Tibial nerve (tissue), 4 donors: ENCODE measurements around the gene SHISA8. TPM values are rescaled to one million over a fixed set of nuclear protein-coding genes. Genes with fewer than 3 reads are reported as not detected.

Experiments
- DNase-seq, 2 donors: peaks; one replicate each; pipeline ENCODE4 v3.0.0-alpha.2; 2019; ENCODE audit warnings: low spot score in 2 of 2
- H3K27ac ChIP-seq, 4 donors: fragments of 200-600 bp; sonication (generic) in 3 of 4; one replicate each; pipeline ENCODE4 v1.5.1; 2017 to 2019; ENCODE audit warnings: mild to moderate bottlenecking in 1 of 4
- H3K27me3 ChIP-seq, 2 donors: fragments of 200-600 bp; sonication (generic) in 1 of 2; one replicate each; pipeline versions ENCODE4 v1.5.1 to v1.6.0; 2017 to 2019
- H3K36me3 ChIP-seq, 3 donors: fragments of 200-600 bp; sonication (generic); one replicate each; pipeline ENCODE4 v1.5.1; 2018 to 2019
- H3K4me1 ChIP-seq, 4 donors: fragments of 200-600 bp; sonication (generic) in 3 of 4; one replicate each; pipeline ENCODE4 v1.5.1; 2017 to 2019
- H3K4me3 ChIP-seq, 4 donors: fragments of 200-600 bp; sonication (generic) in 3 of 4; one replicate each; pipeline ENCODE4 v1.5.1; 2017 to 2019; ENCODE audit warnings: mild to moderate bottlenecking in 1 of 4, moderate library complexity in 1 of 4
- H3K9me3 ChIP-seq, 4 donors: fragments of 200-600 bp; sonication (generic) in 3 of 4; one replicate each; pipeline ENCODE4 v1.5.1; 2017 to 2019
- CTCF ChIP-seq, 5 experiments: fragments of 200-600 bp in 3 of 5; fragments of 450-650 bp in 2 of 5; sonication (generic) in 3 of 5; IDR thresholded peaks; one replicate each; pipeline ENCODE4 v1.5.1; 2016 to 2019; ENCODE audit warnings: antibody characterized with exemption in 5 of 5, mild to moderate bottlenecking in 3 of 5, moderate library complexity in 2 of 5
- EP300 ChIP-seq, 2 donors: sonication (generic); formaldehyde crosslinking; IDR thresholded peaks; one replicate each; pipeline ENCODE4 v1.6.1; 2017; ENCODE audit warnings: antibody characterized with exemption in 2 of 2, mild to moderate bottlenecking in 1 of 2
- POLR2A ChIP-seq, 2 donors: fragments of 450-650 bp; IDR thresholded peaks; one replicate each; pipeline ENCODE4 v1.6.1; 2017; ENCODE audit warnings: antibody characterized with exemption in 2 of 2, mild to moderate bottlenecking in 2 of 2, moderate library complexity in 2 of 2
- whole genome bisulfite sequencing, 2 donors: methylation state at CpG; one replicate each; pipeline ENCODE4 v1.1.5; 2018; 5-methylcytosine and 5-hydroxymethylcytosine counted together
- total RNA-seq, 4 donors: library from RNA; depleted of rRNA; stranded (reverse); fragments of >200 nt; gene quantifications; one replicate each; pipeline ENCODE4 v1.1.0, GENCODE V29; 2016

SHISA8 gene
- total RNA-seq, 4 donors from 2014 or later = 3.3 TPM; not detected in 3

GRCh38 chr22:41939981-41940831, 25.3 kb upstream of the SHISA8 start:
- Histone ChIP-seq H3K27ac (peak overlapping the region; percentile 43 to 84 (median 78)), H3K4me1 (peaks cover 0 to 28% (median 11%) of the 10 kb centered on the region in 4 donors), H3K27me3 (no peaks in the 10 kb centered on the region), H3K36me3 (no peaks in the 10 kb centered on the region), H3K4me3 (peak overlapping the region in 1 of 4 donors; percentile 26), H3K9me3 (no peaks in the 10 kb centered on the region)
- 73 to 82% methylated on average over 13 of the region's 13 CpGs for WGBS, 2 donors
- TF ChIP-seq POLR2A (IDR thresholded peaks at IDR 0.05) (no peak), EP300 (IDR thresholded peaks at IDR 0.05) (peak in 1 of 2 donors; percentile 6), CTCF (IDR thresholded peaks at IDR 0.05) (no peak)
- no peak for DNase-seq

- no peak overlapping the region for H3K4me3 ChIP-seq
- H3K4me1 ChIP-seq = peaks cover 0 to 28% (median 11%) of the 10 kb centered on the region in 4 donors
- no peak for TF ChIP-seq CTCF (IDR thresholded peaks at IDR 0.05)
- no peak for TF ChIP-seq POLR2A (IDR thresholded peaks at IDR 0.05)
- TF ChIP-seq EP300 (IDR thresholded peaks at IDR 0.05) = no peak
- H3K27ac ChIP-seq = peak overlapping the region in 1 of 4 donors; percentile 36
- no peaks in the 10 kb centered on the region for H3K36me3 ChIP-seq
- no peak for DNase-seq
- no peaks in the 10 kb centered on the region for H3K9me3 ChIP-seq
- WGBS, 2 donors = 97% methylated on average over 2 of the region's 2 CpGs
- H3K27me3 ChIP-seq = no peaks in the 10 kb centered on the region
Measured at GRCh38 chr22:41936894-41937169, 22.0 kb upstream of the SHISA8 start.

GRCh38 chr22:41935509-41935908, 20.6 kb upstream of the SHISA8 start:
- no peak for DNase-seq
- H3K9me3 ChIP-seq = no peaks in the 10 kb centered on the region
- 90 to 92% methylated on average over 9 of the region's 9 CpGs for WGBS, 2 donors
- TF ChIP-seq EP300 (IDR thresholded peaks at IDR 0.05) = no peak
- no peak for TF ChIP-seq CTCF (IDR thresholded peaks at IDR 0.05)
- TF ChIP-seq POLR2A (IDR thresholded peaks at IDR 0.05) = no peak
- no peaks in the 10 kb centered on the region for H3K27me3 ChIP-seq
- no peak overlapping the region for H3K4me3 ChIP-seq
- no peaks in the 10 kb centered on the region for H3K36me3 ChIP-seq
- peak overlapping the region in 1 of 4 donors; percentile 73 for H3K27ac ChIP-seq
- H3K4me1 ChIP-seq = peaks cover 0 to 18% (median 3%) of the 10 kb centered on the region in 4 donors

- H3K27me3 ChIP-seq = no peaks in the 10 kb centered on the region
Measured at GRCh38 chr22:41935015-41935351, 20.1 kb upstream of the SHISA8 start.

More at GRCh38 chr22:41935015-41935351, 20.1 kb upstream of the SHISA8 start:
- Histone ChIP-seq H3K9me3 (no peaks in the 10 kb centered on the region), H3K4me3 (no peak overlapping the region), H3K27ac (peak overlapping the region in 1 of 4 donors; percentile 73), H3K4me1 (peaks cover 0 to 13% (median 0%) of the 10 kb centered on the region in 4 donors), H3K36me3 (no peaks in the 10 kb centered on the region)
- WGBS, 2 donors = 88 to 94% methylated on average over 3 to 4 of the region's 4 CpGs
- TF ChIP-seq CTCF (IDR thresholded peaks at IDR 0.05) = no peak
- no peak for TF ChIP-seq POLR2A (IDR thresholded peaks at IDR 0.05)
- TF ChIP-seq EP300 (IDR thresholded peaks at IDR 0.05) = no peak
- no peak for DNase-seq
